Body of pancreas (tissue), 4 donors: ENCODE data around the gene ADRA2A. TPM values are rescaled to one million over a fixed set of nuclear protein-coding genes. Genes with fewer than 3 reads are reported as not detected.

Experiments
- ATAC-seq: fragments of 150-250 bp; one replicate; pipeline ENCODE4 v1.9.1; 2016
- DNase-seq, 4 donors: peaks; one replicate each; pipeline ENCODE4 v3.0.0-alpha.2; 2019
- H3K27ac ChIP-seq, 4 donors: fragments of 200-600 bp; sonication (generic); 1 replicate in 3 of 4; 2 replicates in 1 of 4; pipeline versions ENCODE4 v1.5.1 to v1.6.1; 2016 to 2019; ENCODE audit warnings: mild to moderate bottlenecking in 1 of 4, mixed read lengths in 1 of 4, moderate library complexity in 1 of 4
- H3K27me3 ChIP-seq, 2 donors: fragments of 200-600 bp; sonication (generic); one replicate each; pipeline ENCODE4 v1.6.0; 2016; ENCODE audit warnings: mild to moderate bottlenecking in 1 of 2
- H3K36me3 ChIP-seq, 2 donors: fragments of 200-600 bp; sonication (generic); replicated peaks in 1 of 2; 2 replicates each; pipeline ENCODE4 v1.5.1; 2016; ENCODE audit warnings: low read depth in 2 of 2; ENCODE audit not compliant: insufficient read depth in 1 of 2
- H3K4me1 ChIP-seq: fragments of 200-600 bp; sonication (generic); one replicate; pipeline ENCODE4 v1.6.0; 2016
- H3K4me3 ChIP-seq, 2 donors: fragments of 200-600 bp; sonication (generic); 1 replicate in 1 of 2; 2 replicates in 1 of 2; pipeline ENCODE4 v1.5.1; 2016 to 2019
- H3K9me3 ChIP-seq, 3 donors: fragments of 200-600 bp; sonication (generic); 1 replicate in 2 of 3; 2 replicates in 1 of 3; pipeline ENCODE4 v1.5.1; 2016
- POLR2A ChIP-seq, 3 donors: fragments of 450-650 bp; IDR thresholded peaks; one replicate each; pipeline ENCODE4 v1.6.1; 2016; ENCODE audit warnings: antibody characterized with exemption in 3 of 3, mild to moderate bottlenecking in 2 of 3
- WGBS, 2 donors: methylation state at CpG; one replicate each; pipeline ENCODE4 v1.1.5; 2017; 5-methylcytosine and 5-hydroxymethylcytosine counted together
- intact Hi-C: fragments of 100-400 bp; cut with DNase I; formaldehyde crosslinking; loops from one replicate; pipeline ENCODE4 v1.15.1; 2023
- total RNA-seq, 2 donors: library from RNA; depleted of rRNA; stranded (reverse); fragments of >200 nt; gene quantifications; one replicate each; pipeline ENCODE4 v1.1.0, GENCODE V29; 2016
- TF ChIP-seq, protein P1 (sequence below), 7 experiments: fragments of 450-650 bp in 4 of 7; fragments of 200-600 bp in 3 of 7; sonication (generic) in 3 of 7; IDR thresholded peaks; one replicate each; pipeline ENCODE4 v1.5.1; 2016 to 2019; ENCODE audit warnings: antibody characterized with exemption in 7 of 7

ADRA2A gene
- total RNA-seq, 2 donors from 2014 or later = 25.4 to 115 TPM

GRCh38 chr10:111081595-111081994, 4.8 kb downstream of the ADRA2A start:
- Histone ChIP-seq H3K9me3 (no peaks in the 10 kb centered on the region), H3K27me3 (peaks cover 0 to 7% of the 10 kb centered on the region in 2 donors), H3K27ac (peak overlapping the region in 1 of 4 donors; percentile 46), H3K4me1 (peaks cover 41% of the 10 kb centered on the region), H3K4me3 (no peak overlapping the region), H3K36me3 (no peaks in the 10 kb centered on the region)
- TF ChIP-seq, protein P1, sequence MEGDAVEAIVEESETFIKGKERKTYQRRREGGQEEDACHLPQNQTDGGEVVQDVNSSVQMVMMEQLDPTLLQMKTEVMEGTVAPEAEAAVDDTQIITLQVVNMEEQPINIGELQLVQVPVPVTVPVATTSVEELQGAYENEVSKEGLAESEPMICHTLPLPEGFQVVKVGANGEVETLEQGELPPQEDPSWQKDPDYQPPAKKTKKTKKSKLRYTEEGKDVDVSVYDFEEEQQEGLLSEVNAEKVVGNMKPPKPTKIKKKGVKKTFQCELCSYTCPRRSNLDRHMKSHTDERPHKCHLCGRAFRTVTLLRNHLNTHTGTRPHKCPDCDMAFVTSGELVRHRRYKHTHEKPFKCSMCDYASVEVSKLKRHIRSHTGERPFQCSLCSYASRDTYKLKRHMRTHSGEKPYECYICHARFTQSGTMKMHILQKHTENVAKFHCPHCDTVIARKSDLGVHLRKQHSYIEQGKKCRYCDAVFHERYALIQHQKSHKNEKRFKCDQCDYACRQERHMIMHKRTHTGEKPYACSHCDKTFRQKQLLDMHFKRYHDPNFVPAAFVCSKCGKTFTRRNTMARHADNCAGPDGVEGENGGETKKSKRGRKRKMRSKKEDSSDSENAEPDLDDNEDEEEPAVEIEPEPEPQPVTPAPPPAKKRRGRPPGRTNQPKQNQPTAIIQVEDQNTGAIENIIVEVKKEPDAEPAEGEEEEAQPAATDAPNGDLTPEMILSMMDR (IDR thresholded peaks at IDR 0.05) = no peak
- no peak for TF ChIP-seq POLR2A (IDR thresholded peaks at IDR 0.05)
- WGBS, 2 donors = 88 to 94% methylated on average over 6 of the region's 6 CpGs
- no peak for DNase-seq
- intact Hi-C loops = no loop called here
- ATAC-seq = no peak

DNA sequence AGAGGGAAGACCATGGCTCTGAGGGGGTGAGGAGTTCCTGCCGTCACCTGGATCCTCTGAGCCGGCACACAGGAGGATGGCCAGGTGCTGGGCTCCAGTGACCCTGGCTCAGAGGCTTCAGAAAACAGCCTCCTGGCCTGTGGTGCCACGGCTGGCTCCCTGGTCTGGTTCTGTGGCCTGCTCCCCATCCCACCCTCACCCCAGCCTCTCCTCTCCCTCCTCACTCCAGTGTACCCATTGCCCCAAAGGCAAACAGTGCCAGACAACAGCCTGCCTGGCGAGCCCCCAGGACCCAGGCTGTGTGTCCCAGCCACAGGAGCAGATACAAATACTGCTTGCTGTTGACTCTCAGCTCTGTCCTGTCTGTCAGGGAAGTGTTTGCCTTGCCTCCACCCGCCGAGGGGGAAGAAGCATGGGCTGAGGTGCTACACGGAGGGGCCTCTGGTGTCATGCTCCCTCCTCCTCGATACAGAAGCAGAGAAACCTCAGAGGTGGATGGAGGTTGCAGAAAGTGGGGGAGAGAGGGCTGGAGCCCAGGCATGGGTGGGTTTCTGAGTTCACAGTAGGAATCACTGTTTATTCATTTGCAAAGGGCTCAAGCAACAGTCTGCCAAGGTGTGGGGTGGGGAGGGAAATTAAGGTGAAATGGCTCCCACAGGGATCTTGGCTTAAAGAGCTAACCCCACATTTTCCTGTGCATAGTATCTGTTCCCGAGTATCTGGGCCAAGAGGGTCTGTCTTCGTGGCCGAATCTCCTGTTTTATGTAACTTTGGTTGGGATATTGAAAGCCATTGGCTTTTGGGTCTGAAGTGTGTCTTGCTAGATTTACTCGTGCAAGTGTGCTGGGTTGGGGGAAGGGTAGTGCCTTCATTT, 5.5 kb downstream of the ADRA2A start:
- Histone ChIP-seq H3K9me3 (no peaks in the 10 kb centered on the region), H3K36me3 (no peaks in the 10 kb centered on the region), H3K27me3 (peaks cover 0 to 7% of the 10 kb centered on the region in 2 donors), H3K4me1 (peaks cover 41% of the 10 kb centered on the region), H3K27ac (peak overlapping the region in 2 of 4 donors; percentile 32 to 46), H3K4me3 (no peak overlapping the region)
- WGBS, 2 donors = 62 to 71% methylated on average over 9 to 12 of the region's 12 CpGs
- TF ChIP-seq, protein P1 (IDR thresholded peaks at IDR 0.05) = no peak
- TF ChIP-seq POLR2A (IDR thresholded peaks at IDR 0.05) = peak in 1 of 3 donors; percentile 6
- intact Hi-C loops = no loop called here
- ATAC-seq (no peak), DNase-seq (peak in 1 of 4 donors; percentile 23)

DNA sequence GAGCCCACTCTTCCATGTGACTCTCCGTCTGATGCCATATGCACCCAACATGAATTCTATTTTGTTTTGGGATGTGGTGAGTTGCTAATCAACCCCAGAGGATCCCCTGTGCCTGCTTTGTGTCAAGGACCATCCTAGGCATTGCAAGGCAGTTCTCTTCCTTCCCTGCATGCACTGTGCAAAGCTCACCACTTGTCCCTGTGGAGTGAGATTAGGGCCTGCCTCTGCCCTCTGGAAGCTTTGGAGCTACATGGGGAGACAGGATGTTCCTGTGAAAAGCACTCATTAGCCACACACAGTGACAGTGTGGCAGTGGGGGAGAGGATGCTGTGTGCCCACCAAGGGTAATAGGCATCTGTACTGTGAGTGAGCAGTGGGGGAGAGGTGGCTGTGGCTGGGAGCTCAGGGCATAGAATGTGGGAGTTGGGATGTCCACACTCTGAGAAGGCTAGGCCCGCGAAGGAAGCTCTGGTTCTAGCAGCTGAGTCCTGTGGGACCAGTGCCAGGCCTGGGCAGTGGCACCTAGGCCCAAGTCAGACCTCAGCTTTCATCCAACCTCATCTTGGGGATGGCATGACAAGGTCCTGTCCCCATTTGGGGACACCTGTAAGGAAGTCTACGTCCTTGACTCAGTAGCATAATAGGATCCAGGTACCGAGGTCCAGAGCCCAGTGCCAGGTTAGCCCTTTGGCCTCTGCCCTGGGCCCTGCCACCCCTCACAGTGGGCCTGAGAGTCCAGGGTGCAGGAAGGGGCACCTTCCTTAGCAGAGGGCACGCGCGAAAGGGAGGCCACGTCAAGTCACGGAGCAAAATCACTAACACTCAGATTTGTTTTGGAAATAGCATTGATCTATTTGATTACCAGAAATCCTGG, 6.6 kb downstream of the ADRA2A start:
- ATAC-seq (no peak), DNase-seq (no peak)
- Histone ChIP-seq H3K4me3 (no peak overlapping the region), H3K27me3 (peaks cover 0 to under 1% of the 10 kb centered on the region in 2 donors), H3K36me3 (no peaks in the 10 kb centered on the region), H3K9me3 (no peaks in the 10 kb centered on the region), H3K4me1 (peaks cover 32% of the 10 kb centered on the region), H3K27ac (peak overlapping the region in 1 of 4 donors; percentile 12)
- 92 to 94% methylated on average over 10 of the region's 10 CpGs for WGBS, 2 donors
- TF ChIP-seq POLR2A (IDR thresholded peaks at IDR 0.05) = no peak
- TF ChIP-seq, protein P1 (IDR thresholded peaks at IDR 0.05) = no peak
- intact Hi-C loops = no loop called here

DNA sequence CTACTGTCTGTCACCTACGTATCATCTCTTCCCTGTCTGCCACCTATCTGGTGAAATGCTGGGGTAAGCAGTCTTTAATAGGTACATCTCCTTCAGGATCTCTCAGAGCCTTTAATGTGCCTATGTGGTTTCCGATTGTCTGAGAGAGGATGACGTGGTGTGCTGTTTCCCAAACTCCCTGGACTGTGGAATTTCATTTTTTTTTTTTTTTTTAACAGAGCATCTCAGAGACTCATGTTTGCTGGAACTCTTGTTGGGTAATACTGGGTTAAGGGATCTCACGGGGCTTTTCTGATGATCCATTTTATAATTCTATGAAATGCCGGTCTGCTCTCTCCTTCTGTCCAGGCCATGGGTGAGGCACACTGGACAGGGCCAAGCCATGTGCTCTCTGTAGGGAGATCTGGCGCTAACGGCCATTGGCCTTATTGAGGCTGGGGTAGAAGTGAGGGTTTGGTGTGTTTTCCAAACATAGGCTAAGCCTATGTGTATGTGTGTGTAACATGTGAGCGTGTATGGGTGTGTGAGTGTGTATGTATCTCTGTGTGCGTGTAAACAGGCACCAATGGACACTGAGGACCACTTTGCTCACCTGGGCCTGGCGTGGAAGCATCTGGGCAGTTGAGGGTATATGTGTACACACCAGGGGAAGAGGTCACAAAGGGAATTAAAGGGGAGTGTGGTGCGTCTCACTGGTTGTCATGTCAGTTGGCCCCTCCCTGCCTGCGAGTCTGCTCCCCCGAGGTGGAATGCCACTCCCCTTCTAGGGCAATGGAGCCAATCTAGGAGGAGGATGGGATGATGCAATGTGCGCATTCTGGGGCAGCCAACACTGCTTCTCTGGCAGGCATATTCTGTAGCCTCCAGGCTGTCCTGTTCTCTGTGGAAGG, 7.8 kb downstream of the ADRA2A start:
- Histone ChIP-seq H3K4me3 (no peak overlapping the region), H3K36me3 (no peaks in the 10 kb centered on the region), H3K27me3 (no peaks in the 10 kb centered on the region), H3K4me1 (peaks cover 24% of the 10 kb centered on the region), H3K27ac (no peak overlapping the region), H3K9me3 (no peaks in the 10 kb centered on the region)
- DNase-seq (no peak), ATAC-seq (no peak)
- whole genome bisulfite sequencing, 2 donors = 86 to 90% methylated on average over 14 of the region's 14 CpGs
- intact Hi-C loops = no loop called here
- no peak for TF ChIP-seq POLR2A (IDR thresholded peaks at IDR 0.05)
- TF ChIP-seq, protein P1 (IDR thresholded peaks at IDR 0.05) = no peak
